Spleen (tissue), 11 donors: Measurements from ENCODE around the gene CHST8. TPM values are rescaled to one million over a fixed set of nuclear protein-coding genes. Genes with fewer than 3 reads are reported as not detected.

Source experiments
- DNase-seq: peaks from one replicate; pipeline ENCODE4 v3.0.0-alpha.2; 2020
- H3K27ac ChIP-seq, 8 donors: fragments of 200-600 bp; sonication (generic) in 7 of 8; 1 replicate in 4 of 8; 2 replicates in 4 of 8; pipeline versions ENCODE4 v1.5.0 to v1.8.0; 2016 to 2021; ENCODE audit warnings: inconsistent platforms in 4 of 8, mild to moderate bottlenecking in 4 of 8, moderate library complexity in 1 of 8
- H3K27me3 ChIP-seq, 7 donors: fragments of 200-600 bp; sonication (generic) in 6 of 7; replicated peaks in 1 of 7; 1 replicate in 4 of 7; 2 replicates in 3 of 7; pipeline versions ENCODE4 v1.5.0 to v1.8.0; 2016 to 2021; ENCODE audit warnings: inconsistent platforms in 3 of 7, mild to moderate bottlenecking in 1 of 7
- H3K36me3 ChIP-seq, 6 donors: fragments of 200-600 bp; sonication (generic) in 5 of 6; 1 replicate in 4 of 6; 2 replicates in 2 of 6; pipeline versions ENCODE4 v1.5.0 to v1.8.0; 2016 to 2021; ENCODE audit warnings: inconsistent platforms in 2 of 6
- H3K4me1 ChIP-seq, 6 donors: fragments of 200-600 bp; sonication (generic) in 5 of 6; 1 replicate in 3 of 6; 2 replicates in 3 of 6; pipeline versions ENCODE4 v1.5.0 to v1.8.0; 2016 to 2021; ENCODE audit warnings: inconsistent platforms in 3 of 6
- H3K4me3 ChIP-seq, 8 donors: fragments of 200-600 bp; sonication (generic) in 7 of 8; 1 replicate in 4 of 8; 2 replicates in 4 of 8; pipeline versions ENCODE4 v1.5.0 to v1.8.0; 2016 to 2021; ENCODE audit warnings: inconsistent platforms in 4 of 8, mild to moderate bottlenecking in 4 of 8, moderate library complexity in 2 of 8
- H3K9me3 ChIP-seq, 8 donors: fragments of 200-600 bp; sonication (generic) in 7 of 8; 1 replicate in 4 of 8; 2 replicates in 4 of 8; pipeline versions ENCODE4 v1.5.0 to v1.8.0; 2016 to 2021; ENCODE audit warnings: inconsistent platforms in 4 of 8
- POLR2A ChIP-seq, 3 donors: fragments of 450-650 bp; IDR thresholded peaks; one replicate each; pipeline ENCODE4 v1.5.1; 2017; ENCODE audit warnings: antibody characterized with exemption in 3 of 3, mild to moderate bottlenecking in 1 of 3
- POLR2AphosphoS5 ChIP-seq, 3 donors: sonication (generic); formaldehyde crosslinking; IDR thresholded peaks; one replicate each; pipeline ENCODE4 v1.5.1; 2017; ENCODE audit warnings: antibody characterized with exemption in 3 of 3
- WGBS, 5 donors: extraction: QIAGEN DNeasy Blood & Tissue Kit in 3 of 5; methylation state at CpG; one replicate each; pipeline versions ENCODE4 v1.1.5 to v1.1.7; 2013 to 2018; 5-methylcytosine and 5-hydroxymethylcytosine counted together
- intact Hi-C: fragments of 100-400 bp; cut with DNase I; formaldehyde crosslinking; loops from one replicate; pipeline ENCODE4 v1.15.0; 2023; ENCODE audit warnings: low total_unique reads
- polyA plus RNA-seq, 3 donors: library from polyadenylated mRNA; stranded (reverse); fragments of 200-250 nt; gene quantifications; one replicate each; pipeline ENCODE4 v1.2.1, GENCODE V29; 2013
- total RNA-seq, 7 donors: library from RNA; depleted of rRNA in 3 of 7; stranded (reverse); fragments of >200 nt in 3 of 7; fragmentation: NEBNext Ultra II Directional in 4 of 7; extraction: Animal tissue kit (Norgen Biotek cat#: 25700) in 4 of 7; gene quantifications; one replicate each; pipeline versions ENCODE4 v1.1.0 to v1.2.1, GENCODE V29; 2016 to 2021
- TF ChIP-seq, protein P1 (sequence below), 11 experiments: fragments of 200-600 bp in 7 of 11; fragments of 450-650 bp in 4 of 11; sonication (generic) in 4 of 11; IDR thresholded peaks in 8 of 11; conservative IDR thresholded peaks in 3 of 11; 1 replicate in 7 of 11; 2 replicates in 4 of 11; pipeline versions ENCODE4 v1.4.0 to v1.8.0; 2016 to 2021; ENCODE audit warnings: antibody characterized with exemption in 11 of 11, inconsistent platforms in 4 of 11, mild to moderate bottlenecking in 1 of 11
- donor health status: healthy with polysubstance abuse.
- donor health status: DM: no; HTN: no; CAD: no; lungs with moderate emphysema.
- donor health status: DM: no; HTN: no; CAD: no.
- donor health status: Bipolar disorder and iron deficiency.
- donor health status: healthy.
- donor health status: DM: no; HTN: no; CAD: no.
- donor health status: DM: yes; HTN: yes; CAD: no.

Gene CHST8
- total and polyA plus RNA-seq, 10 donors: 0.43 to 4.0 (median 1.6) TPM

DNA sequence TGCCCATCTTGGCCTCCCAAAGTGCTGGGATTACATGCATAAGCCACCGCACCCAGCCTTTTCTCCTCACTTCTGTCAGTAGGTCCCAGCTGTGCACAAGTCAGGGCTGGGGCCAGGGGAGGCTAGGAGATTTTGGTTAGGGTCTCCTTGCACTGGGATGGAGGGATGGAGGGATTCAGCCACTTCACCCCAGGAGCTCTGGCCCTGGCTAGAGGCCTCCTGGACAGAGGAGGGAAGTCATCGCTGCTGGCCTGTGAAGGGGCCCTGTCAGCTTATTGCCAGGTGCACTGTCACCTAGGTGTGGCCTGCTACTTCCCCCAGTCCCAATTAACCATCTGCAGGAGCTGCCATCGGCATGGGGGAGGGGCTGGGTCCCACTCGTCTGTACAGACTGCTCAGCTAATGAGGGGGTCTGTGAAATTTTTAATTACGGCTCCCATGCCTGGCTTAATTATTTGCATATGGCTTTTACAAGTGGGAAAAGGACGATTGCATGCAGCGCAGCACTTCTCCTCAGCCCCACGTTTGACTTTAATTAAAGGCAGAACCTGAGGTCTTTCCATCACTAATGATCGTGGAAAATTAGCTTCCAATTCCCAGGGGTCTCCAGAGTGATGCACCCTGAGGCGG, 52.4 kb downstream of the CHST8 start:
- Histone ChIP-seq H3K9me3 (no peaks in the 10 kb centered on the region), H3K36me3 (no peaks in the 10 kb centered on the region), H3K27me3 (peaks cover 0 to 36% (median 0%) of the 10 kb centered on the region in 7 donors), H3K4me3 (no peak overlapping the region), H3K4me1 (peaks cover 0 to 21% (median 4%) of the 10 kb centered on the region in 6 donors), H3K27ac (no peak overlapping the region)
- TF ChIP-seq, protein P1, sequence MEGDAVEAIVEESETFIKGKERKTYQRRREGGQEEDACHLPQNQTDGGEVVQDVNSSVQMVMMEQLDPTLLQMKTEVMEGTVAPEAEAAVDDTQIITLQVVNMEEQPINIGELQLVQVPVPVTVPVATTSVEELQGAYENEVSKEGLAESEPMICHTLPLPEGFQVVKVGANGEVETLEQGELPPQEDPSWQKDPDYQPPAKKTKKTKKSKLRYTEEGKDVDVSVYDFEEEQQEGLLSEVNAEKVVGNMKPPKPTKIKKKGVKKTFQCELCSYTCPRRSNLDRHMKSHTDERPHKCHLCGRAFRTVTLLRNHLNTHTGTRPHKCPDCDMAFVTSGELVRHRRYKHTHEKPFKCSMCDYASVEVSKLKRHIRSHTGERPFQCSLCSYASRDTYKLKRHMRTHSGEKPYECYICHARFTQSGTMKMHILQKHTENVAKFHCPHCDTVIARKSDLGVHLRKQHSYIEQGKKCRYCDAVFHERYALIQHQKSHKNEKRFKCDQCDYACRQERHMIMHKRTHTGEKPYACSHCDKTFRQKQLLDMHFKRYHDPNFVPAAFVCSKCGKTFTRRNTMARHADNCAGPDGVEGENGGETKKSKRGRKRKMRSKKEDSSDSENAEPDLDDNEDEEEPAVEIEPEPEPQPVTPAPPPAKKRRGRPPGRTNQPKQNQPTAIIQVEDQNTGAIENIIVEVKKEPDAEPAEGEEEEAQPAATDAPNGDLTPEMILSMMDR (IDR thresholded peaks at IDR 0.05 in 8 of 11, conservative IDR thresholded peaks at IDR 0.05 in 3 of 11): no peak
- TF ChIP-seq POLR2A (IDR thresholded peaks at IDR 0.05) (no peak), POLR2AphosphoS5 (IDR thresholded peaks at IDR 0.05) (no peak)
- whole genome bisulfite sequencing, 5 donors: 51 to 73% (median 70%) methylated on average over 10 of the region's 10 CpGs
- peak; percentile 47 for DNase-seq
- intact Hi-C loops: no loop called here

GRCh38 chr19:33674626-33675367, 53.0 kb downstream of the CHST8 start:
- TF ChIP-seq, protein P1 (IDR thresholded peaks at IDR 0.05 in 8 of 11, conservative IDR thresholded peaks at IDR 0.05 in 3 of 11): no peak
- TF ChIP-seq POLR2A (IDR thresholded peaks at IDR 0.05): no peak
- TF ChIP-seq POLR2AphosphoS5 (IDR thresholded peaks at IDR 0.05): peak; percentile 30 to 61 (median 39)
- no peaks in the 10 kb centered on the region for H3K36me3 ChIP-seq
- 44 to 61% (median 60%) methylated on average over 8 to 10 of the region's 10 CpGs for WGBS, 5 donors
- peaks cover 0 to 21% (median 4%) of the 10 kb centered on the region in 6 donors for H3K4me1 ChIP-seq
- peak; percentile 77 for DNase-seq
- intact Hi-C loops: no loop called here
- H3K4me3 ChIP-seq: no peak overlapping the region
- H3K27ac ChIP-seq: peak overlapping the region in 2 of 8 donors; percentile 13 to 18
- H3K27me3 ChIP-seq: peaks cover 0 to 36% (median 0%) of the 10 kb centered on the region in 7 donors
- H3K9me3 ChIP-seq: no peaks in the 10 kb centered on the region

- Histone ChIP-seq H3K27me3 (peaks cover 0 to 36% (median 0%) of the 10 kb centered on the region in 7 donors), H3K36me3 (no peaks in the 10 kb centered on the region), H3K9me3 (no peaks in the 10 kb centered on the region), H3K4me3 (no peak overlapping the region), H3K4me1 (peaks cover 0 to 21% (median 4%) of the 10 kb centered on the region in 6 donors), H3K27ac (peak overlapping the region in 2 of 8 donors; percentile 13 to 36)
- TF ChIP-seq POLR2AphosphoS5 (IDR thresholded peaks at IDR 0.05) (peak; percentile 70 to 81 (median 73)), POLR2A (IDR thresholded peaks at IDR 0.05) (no peak)
- TF ChIP-seq, protein P1 (IDR thresholded peaks at IDR 0.05 in 8 of 11, conservative IDR thresholded peaks at IDR 0.05 in 3 of 11): no peak
- intact Hi-C loops: no loop called here
- WGBS, 5 donors: 29 to 54% (median 41%) methylated on average over 6 to 7 of the region's 7 CpGs
- peak; percentile 81 for DNase-seq
Measured at GRCh38 chr19:33675501-33676124, 53.9 kb downstream of the CHST8 start.
